HL-60 (cell line): ENCODE data around the gene ATP6AP2.

ENCODE experiments used
- GABPA ChIP-seq: IDR thresholded peaks from 2 replicates; pipeline ENCODE4 v1.6.1; 2012; ENCODE audit warnings: low read depth
- POLR2AphosphoS5 ChIP-seq: IDR thresholded peaks from 2 replicates; pipeline ENCODE4 v1.6.1; 2012; ENCODE audit warnings: low read depth
- SPI1 ChIP-seq: IDR thresholded peaks from 2 replicates; pipeline ENCODE4 v1.6.1; 2012; ENCODE audit warnings: low read depth, mild to moderate bottlenecking, borderline replicate concordance
- TF ChIP-seq, protein P1 (sequence below): IDR thresholded peaks from one replicate; pipeline ENCODE4 v1.5.1; 2011; ENCODE audit warnings: low read length, control low read depth, inconsistent platforms; ENCODE audit not compliant: insufficient read depth
- TF ChIP-seq, protein P2 (sequence below): IDR thresholded peaks from 2 replicates; pipeline ENCODE4 v1.6.1; 2012; ENCODE audit warnings: low read depth; ENCODE audit not compliant: insufficient replicate concordance

GRCh38 chrX:40542972-40543371 lies 37.8 kb upstream of the ATP6AP2 start:
- TF ChIP-seq, protein P1, sequence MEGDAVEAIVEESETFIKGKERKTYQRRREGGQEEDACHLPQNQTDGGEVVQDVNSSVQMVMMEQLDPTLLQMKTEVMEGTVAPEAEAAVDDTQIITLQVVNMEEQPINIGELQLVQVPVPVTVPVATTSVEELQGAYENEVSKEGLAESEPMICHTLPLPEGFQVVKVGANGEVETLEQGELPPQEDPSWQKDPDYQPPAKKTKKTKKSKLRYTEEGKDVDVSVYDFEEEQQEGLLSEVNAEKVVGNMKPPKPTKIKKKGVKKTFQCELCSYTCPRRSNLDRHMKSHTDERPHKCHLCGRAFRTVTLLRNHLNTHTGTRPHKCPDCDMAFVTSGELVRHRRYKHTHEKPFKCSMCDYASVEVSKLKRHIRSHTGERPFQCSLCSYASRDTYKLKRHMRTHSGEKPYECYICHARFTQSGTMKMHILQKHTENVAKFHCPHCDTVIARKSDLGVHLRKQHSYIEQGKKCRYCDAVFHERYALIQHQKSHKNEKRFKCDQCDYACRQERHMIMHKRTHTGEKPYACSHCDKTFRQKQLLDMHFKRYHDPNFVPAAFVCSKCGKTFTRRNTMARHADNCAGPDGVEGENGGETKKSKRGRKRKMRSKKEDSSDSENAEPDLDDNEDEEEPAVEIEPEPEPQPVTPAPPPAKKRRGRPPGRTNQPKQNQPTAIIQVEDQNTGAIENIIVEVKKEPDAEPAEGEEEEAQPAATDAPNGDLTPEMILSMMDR = no peak
- TF ChIP-seq, protein P2, sequence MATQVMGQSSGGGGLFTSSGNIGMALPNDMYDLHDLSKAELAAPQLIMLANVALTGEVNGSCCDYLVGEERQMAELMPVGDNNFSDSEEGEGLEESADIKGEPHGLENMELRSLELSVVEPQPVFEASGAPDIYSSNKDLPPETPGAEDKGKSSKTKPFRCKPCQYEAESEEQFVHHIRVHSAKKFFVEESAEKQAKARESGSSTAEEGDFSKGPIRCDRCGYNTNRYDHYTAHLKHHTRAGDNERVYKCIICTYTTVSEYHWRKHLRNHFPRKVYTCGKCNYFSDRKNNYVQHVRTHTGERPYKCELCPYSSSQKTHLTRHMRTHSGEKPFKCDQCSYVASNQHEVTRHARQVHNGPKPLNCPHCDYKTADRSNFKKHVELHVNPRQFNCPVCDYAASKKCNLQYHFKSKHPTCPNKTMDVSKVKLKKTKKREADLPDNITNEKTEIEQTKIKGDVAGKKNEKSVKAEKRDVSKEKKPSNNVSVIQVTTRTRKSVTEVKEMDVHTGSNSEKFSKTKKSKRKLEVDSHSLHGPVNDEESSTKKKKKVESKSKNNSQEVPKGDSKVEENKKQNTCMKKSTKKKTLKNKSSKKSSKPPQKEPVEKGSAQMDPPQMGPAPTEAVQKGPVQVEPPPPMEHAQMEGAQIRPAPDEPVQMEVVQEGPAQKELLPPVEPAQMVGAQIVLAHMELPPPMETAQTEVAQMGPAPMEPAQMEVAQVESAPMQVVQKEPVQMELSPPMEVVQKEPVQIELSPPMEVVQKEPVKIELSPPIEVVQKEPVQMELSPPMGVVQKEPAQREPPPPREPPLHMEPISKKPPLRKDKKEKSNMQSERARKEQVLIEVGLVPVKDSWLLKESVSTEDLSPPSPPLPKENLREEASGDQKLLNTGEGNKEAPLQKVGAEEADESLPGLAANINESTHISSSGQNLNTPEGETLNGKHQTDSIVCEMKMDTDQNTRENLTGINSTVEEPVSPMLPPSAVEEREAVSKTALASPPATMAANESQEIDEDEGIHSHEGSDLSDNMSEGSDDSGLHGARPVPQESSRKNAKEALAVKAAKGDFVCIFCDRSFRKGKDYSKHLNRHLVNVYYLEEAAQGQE = no peak
- TF ChIP-seq GABPA = no peak
- no peak for TF ChIP-seq POLR2AphosphoS5
- no peak for TF ChIP-seq SPI1
